AG04449 (cell line): Measurements from ENCODE around the gene POP5.

Experiments
- CTCF ChIA-PET: fragments of 350-600 bp; formaldehyde crosslinking; extraction: SDS; loops from one replicate; lab custom pipeline; 2021; ENCODE audit warnings: antibody characterized with exemption; lab: Yijun Ruan, JAX
- POLR2A ChIA-PET: fragments of 400-600, 350-600 bp; formaldehyde crosslinking; extraction: SDS; loops from one replicate; lab custom pipeline; 2020; ENCODE audit warnings: antibody characterized with exemption, inconsistent platforms; lab: Yijun Ruan, JAX
- DNase-seq: peaks from one replicate; pipeline ENCODE4 v3.0.0-alpha.2; 2010; ENCODE audit warnings: low read depth, low spot score
- H3K4me3 ChIP-seq: 2 replicates; pipeline ENCODE4 v1.5.1; 2011; ENCODE audit warnings: low read depth, mild to moderate bottlenecking, control low read depth, low read length
- CTCF ChIP-seq: IDR thresholded peaks from one replicate; pipeline ENCODE4 v1.5.1; 2011; ENCODE audit warnings: mild to moderate bottlenecking, moderate library complexity, low read length, control low read depth, inconsistent platforms; ENCODE audit not compliant: insufficient read depth; ENCODE audit errors: missing control alignments

The POP5 gene

GRCh38 chr12:120544691-120545090 lies 36.5 kb downstream of the POP5 start:
- no peak for DNase-seq
- CTCF ChIA-PET = interaction anchor here (0.6 kb wide), 1 partner anchor 91 kb away, joined by 3 read pairs; no protein-coding TSS in a partner anchor
- TF ChIP-seq CTCF = no peak
- H3K4me3 ChIP-seq = no peak overlapping the region
- POLR2A ChIA-PET = no interaction called here

GRCh38 chr12:120542166-120542565 lies 39.0 kb downstream of the POP5 start:
- H3K4me3 ChIP-seq = no peak overlapping the region
- TF ChIP-seq CTCF = no peak
- ChIA-PET CTCF (no interaction called here), POLR2A (no interaction called here)
- no peak for DNase-seq

- H3K4me3 ChIP-seq = no peak overlapping the region
- no peak for DNase-seq
- ChIA-PET POLR2A (no interaction called here), CTCF (no interaction called here)
- no peak for TF ChIP-seq CTCF
These were observed 40.8 kb downstream of the POP5 start for GRCh38 chr12:120540445-120540844.

- ChIA-PET CTCF (interaction anchor here (0.7 to 2.2 kb wide), 3 partner anchors 13 to 69 kb away, joined by 3 to 5 read pairs (median 3); partner anchors contain the start of gene DYNLL1), POLR2A (no interaction called here)
- no peak overlapping the region for H3K4me3 ChIP-seq
- no peak for TF ChIP-seq CTCF
- DNase-seq = no peak
These were observed 41.9 kb downstream of the POP5 start for GRCh38 chr12:120539303-120539702.

- DNase-seq = no peak
- CTCF ChIA-PET = interaction anchor here (1.0 to 2.2 kb wide), 2 partner anchors 9 to 43 kb away, joined by 5 read pairs; partner anchors contain the start of gene DYNLL1
- no peak overlapping the region for H3K4me3 ChIP-seq
These were observed 42.7 kb downstream of the POP5 start for GRCh38 chr12:120538281-120539156.

More at GRCh38 chr12:120538281-120539156, 42.7 kb downstream of the POP5 start:
- POLR2A ChIA-PET = interaction anchor here (1.3 kb wide), 1 partner anchor 43 kb away, joined by 3 read pairs; the partner anchor contains the start of gene DYNLL1
- TF ChIP-seq CTCF = no peak
